Endothelial cell of umbilical vein (primary cell): ENCODE results near the gene CYTH1. TPM values are rescaled to one million over a fixed set of nuclear protein-coding genes. Genes with fewer than 3 reads are reported as not detected.

Experiments
- BruUV-seq: library from RNA; stranded (reverse); fragments of 400-500 nt; replicated peaks from 2 replicates; lab custom pipeline; 2021; lab: Mats Ljungman, UMichigan
- CTCF ChIA-PET: fragments of 300-600, 350-600 bp; sonication (Branson Sonifier 250); formaldehyde crosslinking; loops from one replicate; lab custom pipeline; 2021; ENCODE audit warnings: antibody characterized with exemption, inconsistent platforms; lab: Charles Lee
- POLR2A ChIA-PET: fragments of 300-600, 350-600 bp; sonication (Branson Sonifier 250); formaldehyde crosslinking; loops from one replicate; lab custom pipeline; 2021; ENCODE audit warnings: antibody characterized with exemption, inconsistent platforms; lab: Charles Lee
- DNase-seq: peaks from one replicate; pipeline ENCODE4 v3.0.0-alpha.2; 2011; ENCODE audit warnings: low read depth, low spot score
- FAIRE-seq: peaks from 2 replicates; lab custom pipeline; 2011; peaks lifted over from hg19 to GRCh38; lab: Jason Lieb, UNC
- H2AFZ ChIP-seq: 2 replicates; pipeline ENCODE4 v1.6.0; 2012; ENCODE audit warnings: low read depth, low read length, control low read depth, inconsistent platforms
- H3K27ac ChIP-seq: 2 replicates; pipeline ENCODE4 v1.5.1; 2011; ENCODE audit warnings: low read depth, mild to moderate bottlenecking, control low read depth, low read length, moderate library complexity; ENCODE audit not compliant: insufficient read depth
- H3K27me3 ChIP-seq, 2 experiments: 2 replicates each; pipeline versions ENCODE4 v1.6.0 to v1.6.1; 2011; ENCODE audit warnings: low read length in 2 of 2, mixed read lengths in 1 of 2; ENCODE audit not compliant: control insufficient read depth in 2 of 2, insufficient read depth in 2 of 2
- H3K36me3 ChIP-seq, 2 experiments: 2 replicates in 1 of 2; 3 replicates in 1 of 2; pipeline ENCODE4 v1.5.1; 2011; ENCODE audit warnings: low read length in 2 of 2, mild to moderate bottlenecking in 1 of 2, moderate library complexity in 1 of 2; ENCODE audit not compliant: control insufficient read depth in 2 of 2, insufficient read depth in 2 of 2; ENCODE audit errors: extremely low read depth in 1 of 2
- H3K4me1 ChIP-seq: 3 replicates; pipeline ENCODE4 v1.5.1; 2011; ENCODE audit warnings: mild to moderate bottlenecking, low read length; ENCODE audit not compliant: control insufficient read depth, insufficient read depth; ENCODE audit errors: extremely low read depth
- H3K4me2 ChIP-seq: 2 replicates; pipeline ENCODE4 v1.6.1; 2011; ENCODE audit warnings: low read length, control low read depth, mixed read lengths; ENCODE audit not compliant: insufficient read depth
- H3K4me3 ChIP-seq, 3 experiments: fragments of 200-600 bp in 1 of 3; sonication (generic), shearing (Covaris generic) in 1 of 3; replicated peaks in 1 of 3; 2 replicates each; pipeline ENCODE4 v1.5.1; 2011 to 2016; ENCODE audit warnings: control low read depth in 3 of 3, low read length in 3 of 3, mild to moderate bottlenecking in 2 of 3, inconsistent platforms in 1 of 3, low read depth in 1 of 3, moderate library complexity in 1 of 3; ENCODE audit not compliant: insufficient read depth in 1 of 3
- H3K79me2 ChIP-seq: 2 replicates; pipeline ENCODE4 v1.6.0; 2012; ENCODE audit warnings: low read length, inconsistent platforms; ENCODE audit not compliant: control insufficient read depth, insufficient read depth
- H3K9ac ChIP-seq: replicated peaks from 2 replicates; pipeline ENCODE3; 2011; ENCODE audit warnings: low read length, control low read depth; ENCODE audit not compliant: insufficient read depth; ENCODE audit errors: extremely low read depth
- H3K9me1 ChIP-seq: replicated peaks from 3 replicates; pipeline ENCODE4 v1.6.0; 2011; ENCODE audit warnings: mild to moderate bottlenecking, low read length; ENCODE audit not compliant: control insufficient read depth, insufficient read depth; ENCODE audit errors: extremely low read depth
- H3K9me3 ChIP-seq: replicated peaks from 2 replicates; pipeline ENCODE4 v1.5.1; 2012; ENCODE audit warnings: low read length, inconsistent platforms; ENCODE audit not compliant: control insufficient read depth, insufficient read depth
- H4K20me1 ChIP-seq: replicated peaks from 2 replicates; pipeline ENCODE3; 2011; ENCODE audit warnings: mild to moderate bottlenecking, low read length; ENCODE audit not compliant: control insufficient read depth, insufficient read depth; ENCODE audit errors: extremely low read depth
- EZH2 ChIP-seq: IDR thresholded peaks from 2 replicates; pipeline ENCODE4 v1.6.1; 2012; ENCODE audit warnings: borderline replicate concordance, low read depth, mild to moderate bottlenecking, moderate library complexity, low read length, inconsistent platforms; ENCODE audit not compliant: severe bottlenecking
- FOS ChIP-seq: IDR thresholded peaks from 2 replicates; pipeline ENCODE4 v1.6.1; 2011; ENCODE audit warnings: mild to moderate bottlenecking, low read length, moderate library complexity, borderline replicate concordance; ENCODE audit not compliant: insufficient read depth
- GATA2 ChIP-seq: IDR thresholded peaks from 2 replicates; pipeline ENCODE4 v1.7.0; 2011; ENCODE audit warnings: low read depth, mild to moderate bottlenecking, moderate library complexity, mixed read lengths, low read length; ENCODE audit not compliant: insufficient read length, insufficient read depth
- JUN ChIP-seq: IDR thresholded peaks from 2 replicates; pipeline ENCODE4 v1.6.1; 2011; ENCODE audit warnings: borderline replicate concordance, low read depth; ENCODE audit not compliant: insufficient read length, insufficient read depth
- MYC ChIP-seq: IDR thresholded peaks from one replicate; pipeline ENCODE4 v1.6.1; 2011; ENCODE audit warnings: mild to moderate bottlenecking, low read depth, low read length
- POLR2A ChIP-seq: IDR thresholded peaks from 2 replicates; pipeline ENCODE4 v1.6.1; 2012; ENCODE audit warnings: low read depth, mild to moderate bottlenecking, control low read depth, low read length
- POLR2AphosphoS5 ChIP-seq: IDR thresholded peaks from 2 replicates; pipeline ENCODE4 v1.6.1; 2012; ENCODE audit warnings: low read depth, mild to moderate bottlenecking, control low read depth, low read length, moderate library complexity; ENCODE audit not compliant: insufficient read depth
- dilution Hi-C: fragments of 300-500 bp; cut with MboI; formaldehyde crosslinking; loops from one replicate; pipeline ENCODE4 v1.15.0; 2019; ENCODE audit warnings: low sequenced_read_pairs; ENCODE audit not compliant: extremely low pct_ligation_motif_present
- intact Hi-C: fragments of 100-400 bp; cut with micrococcal nuclease; formaldehyde crosslinking; loops from one replicate; pipeline ENCODE4 v1.10.0; 2022
- polyA plus RNA-seq, 4 experiments: library from polyadenylated mRNA; depleted of rRNA in 3 of 4; stranded (reverse) in 3 of 4; unstranded in 1 of 4; fragments of >200 nt; gene quantifications; 2 replicates each; pipeline versions ENCODE4 v1.2.1 to v1.2.3, GENCODE V29; 2011 to 2012; ENCODE audit warnings: missing spikeins in 1 of 4
- total RNA-seq: library from RNA; stranded (reverse); gene quantifications from 2 replicates; pipeline ENCODE4 v1.2.3, GENCODE V29; 2021
- TF ChIP-seq, protein P1 (sequence below): IDR thresholded peaks from 2 replicates; pipeline ENCODE4 v1.6.1; 2011; ENCODE audit not compliant: insufficient read depth, insufficient read length
- TF ChIP-seq, protein P2 (sequence below), 2 donors: IDR thresholded peaks; 1 replicate in 1 of 2; 2 replicates in 1 of 2; pipeline ENCODE4 v1.5.1; 2011; ENCODE audit warnings: low read length in 2 of 2, mild to moderate bottlenecking in 2 of 2, moderate library complexity in 2 of 2, control low read depth in 1 of 2, inconsistent platforms in 1 of 2, low read depth in 1 of 2; ENCODE audit not compliant: insufficient read depth in 1 of 2; ENCODE audit errors: extremely low read depth in 1 of 2

Gene CYTH1
- total and polyA plus RNA-seq, 2 donors (not counting 3 experiments of a cell fraction or from before 2014, with no cell fraction given) = 35.9 to 49.9 TPM

DNA sequence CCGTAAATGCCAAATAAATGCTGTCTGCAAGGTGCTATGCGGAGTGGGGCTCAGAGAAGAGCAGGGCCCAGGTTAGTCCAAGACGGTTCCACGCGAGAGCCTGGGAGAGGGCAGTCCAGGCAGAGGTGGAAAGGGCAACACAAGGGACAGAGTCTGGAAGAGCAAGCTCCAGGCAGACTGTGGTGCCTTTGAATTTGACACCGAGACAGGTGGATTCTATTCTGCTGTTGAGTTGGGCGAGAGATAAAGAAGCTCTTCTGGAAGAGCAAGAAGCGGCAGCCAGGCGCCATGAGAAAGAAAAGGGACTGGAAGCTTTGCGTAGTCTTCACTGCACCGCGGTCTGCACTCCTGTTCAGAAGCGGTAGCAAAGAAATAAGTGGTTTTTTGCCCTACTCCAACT is 55.6 kb downstream of the CYTH1 start:
- intact Hi-C loops = no loop called here
- DNase-seq (no peak), FAIRE-seq (no peak)
- H3K9ac ChIP-seq = no peak overlapping the region
- H3K9me3 ChIP-seq = no peaks in the 10 kb centered on the region
- dilution Hi-C loops = no loop called here
- CTCF ChIA-PET = interaction anchor here (2.3 kb wide), 1 partner anchor 18 kb away, joined by 5 read pairs; no protein-coding TSS in a partner anchor
- H4K20me1 ChIP-seq = peaks cover 7% of the 10 kb centered on the region
- H2AFZ ChIP-seq = no peak overlapping the region
- no peaks in the 10 kb centered on the region for H3K36me3 ChIP-seq
- peaks cover 23% of the 10 kb centered on the region for H3K79me2 ChIP-seq
- H3K27me3 ChIP-seq = no peaks in the 10 kb centered on the region
- no peak for TF ChIP-seq FOS
- no peak for TF ChIP-seq JUN
- TF ChIP-seq GATA2 = no peak
- TF ChIP-seq POLR2AphosphoS5 = no peak
- TF ChIP-seq, protein P1, sequence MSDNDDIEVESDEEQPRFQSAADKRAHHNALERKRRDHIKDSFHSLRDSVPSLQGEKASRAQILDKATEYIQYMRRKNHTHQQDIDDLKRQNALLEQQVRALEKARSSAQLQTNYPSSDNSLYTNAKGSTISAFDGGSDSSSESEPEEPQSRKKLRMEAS = no peak
- TF ChIP-seq, protein P2, sequence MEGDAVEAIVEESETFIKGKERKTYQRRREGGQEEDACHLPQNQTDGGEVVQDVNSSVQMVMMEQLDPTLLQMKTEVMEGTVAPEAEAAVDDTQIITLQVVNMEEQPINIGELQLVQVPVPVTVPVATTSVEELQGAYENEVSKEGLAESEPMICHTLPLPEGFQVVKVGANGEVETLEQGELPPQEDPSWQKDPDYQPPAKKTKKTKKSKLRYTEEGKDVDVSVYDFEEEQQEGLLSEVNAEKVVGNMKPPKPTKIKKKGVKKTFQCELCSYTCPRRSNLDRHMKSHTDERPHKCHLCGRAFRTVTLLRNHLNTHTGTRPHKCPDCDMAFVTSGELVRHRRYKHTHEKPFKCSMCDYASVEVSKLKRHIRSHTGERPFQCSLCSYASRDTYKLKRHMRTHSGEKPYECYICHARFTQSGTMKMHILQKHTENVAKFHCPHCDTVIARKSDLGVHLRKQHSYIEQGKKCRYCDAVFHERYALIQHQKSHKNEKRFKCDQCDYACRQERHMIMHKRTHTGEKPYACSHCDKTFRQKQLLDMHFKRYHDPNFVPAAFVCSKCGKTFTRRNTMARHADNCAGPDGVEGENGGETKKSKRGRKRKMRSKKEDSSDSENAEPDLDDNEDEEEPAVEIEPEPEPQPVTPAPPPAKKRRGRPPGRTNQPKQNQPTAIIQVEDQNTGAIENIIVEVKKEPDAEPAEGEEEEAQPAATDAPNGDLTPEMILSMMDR (IDR thresholded peaks at IDR 0.05; ENCODE audit: extremely low read depth in 1 of 2, insufficient read depth in 1 of 2, low read depth in 1 of 2, low read length in 2 of 2) = no peak
- no peak for TF ChIP-seq POLR2A
- TF ChIP-seq MYC = no peak
- TF ChIP-seq EZH2 = no peak
- H3K4me1 ChIP-seq = no peaks in the 10 kb centered on the region
- no peaks in the 10 kb centered on the region for H3K9me1 ChIP-seq
- POLR2A ChIA-PET = no interaction called here
- no peak overlapping the region for H3K4me2 ChIP-seq
- no TSS peak for BruUV-seq
- H3K27ac ChIP-seq = no peak overlapping the region
- H3K4me3 ChIP-seq = no peak overlapping the region
